A673 (cell line): ENCODE results near the gene ABCA12. TPM values are rescaled to one million over a fixed set of nuclear protein-coding genes. Genes with fewer than 3 reads are reported as not detected.
A peak's percentile ranks its signal among the peaks of the same experiment; 100 is the strongest.

Experiments
- BruUV-seq: library from RNA; stranded (reverse); fragments of 400-500 nt; replicated peaks from 2 replicates; lab custom pipeline; 2021; lab: Mats Ljungman, UMichigan
- CTCF ChIA-PET: fragments of 300-600 bp; sonication (Branson Sonifier 250); formaldehyde crosslinking; loops from one replicate; lab custom pipeline; 2022; ENCODE audit warnings: antibody characterized with exemption; lab: Charles Lee
- POLR2A ChIA-PET: fragments of 300-600 bp; sonication (Branson Sonifier 250); formaldehyde crosslinking; loops from one replicate; lab custom pipeline; 2022; ENCODE audit warnings: antibody characterized with exemption; ENCODE audit not compliant: low non-redundant PET; lab: Charles Lee
- DNase-seq: peaks from one replicate; pipeline ENCODE4 v3.0.0-alpha.2; 2015; ENCODE audit warnings: low spot score
- H3K27ac ChIP-seq: fragments of 200-600 bp; sonication (generic); 2 replicates; pipeline ENCODE4 v1.5.1; 2016; ENCODE audit warnings: mixed run types, low read depth, mild to moderate bottlenecking, mixed read lengths, antibody characterized with exemption, low read length; ENCODE audit not compliant: poor library complexity, severe bottlenecking
- H3K27me3 ChIP-seq: fragments of 200-600 bp; sonication (generic); replicated peaks from 2 replicates; pipeline ENCODE4 v1.6.1; 2017; ENCODE audit warnings: mixed run types, low read depth, mild to moderate bottlenecking, mixed read lengths, antibody characterized with exemption, low read length; ENCODE audit not compliant: insufficient read depth, poor library complexity
- H3K36me3 ChIP-seq: fragments of 200-600 bp; sonication (generic); 2 replicates; pipeline ENCODE4 v1.6.1; 2016; ENCODE audit warnings: mixed run types, mild to moderate bottlenecking, mixed read lengths, antibody characterized with exemption, low read length; ENCODE audit not compliant: insufficient read depth, poor library complexity, severe bottlenecking
- H3K4me1 ChIP-seq: fragments of 200-600 bp; sonication (generic); 2 replicates; pipeline ENCODE4 v1.6.1; 2017; ENCODE audit warnings: mixed run types, mild to moderate bottlenecking, mixed read lengths, antibody characterized with exemption, low read length; ENCODE audit not compliant: insufficient read depth, poor library complexity, severe bottlenecking
- H3K4me3 ChIP-seq: fragments of 200-600 bp; sonication (generic); 2 replicates; pipeline ENCODE4 v1.5.1; 2016; ENCODE audit warnings: low read depth, mixed run types, mild to moderate bottlenecking, mixed read lengths, low read length; ENCODE audit not compliant: poor library complexity, severe bottlenecking
- H3K9me3 ChIP-seq: fragments of 200-600 bp; sonication (generic); 2 replicates; pipeline ENCODE4 v1.6.1; 2016; ENCODE audit warnings: mixed run types, low read depth, mild to moderate bottlenecking, mixed read lengths, antibody characterized with exemption, low read length; ENCODE audit not compliant: poor library complexity, severe bottlenecking
- EZH2 ChIP-seq: fragments of 200-600 bp; sonication (generic); IDR thresholded peaks from 2 replicates; pipeline ENCODE4 v1.6.1; 2017; ENCODE audit warnings: borderline replicate concordance, low read depth, mild to moderate bottlenecking, mixed read lengths, antibody characterized with exemption, low read length; ENCODE audit not compliant: poor library complexity, severe bottlenecking
- intact Hi-C: fragments of 100-400 bp; cut with micrococcal nuclease; formaldehyde crosslinking; loops from one replicate; pipeline ENCODE4 v1.10.0; 2022; ENCODE audit not compliant: unreplicated experiment
- total RNA-seq: library from RNA; stranded (reverse); gene quantifications from 2 replicates; pipeline ENCODE4 v1.2.3, GENCODE V29; 2021
- TF ChIP-seq, protein P1 (sequence below): fragments of 300-800, 200-600 bp; sonication (generic); conservative IDR thresholded peaks from 2 replicates; pipeline ENCODE4 v1.5.1; 2017; ENCODE audit warnings: low read depth, mild to moderate bottlenecking, antibody characterized with exemption, low read length, moderate library complexity, mixed read lengths

ABCA12 gene
- total RNA-seq, 1 experiment from 2014 or later = not detected

DNA sequence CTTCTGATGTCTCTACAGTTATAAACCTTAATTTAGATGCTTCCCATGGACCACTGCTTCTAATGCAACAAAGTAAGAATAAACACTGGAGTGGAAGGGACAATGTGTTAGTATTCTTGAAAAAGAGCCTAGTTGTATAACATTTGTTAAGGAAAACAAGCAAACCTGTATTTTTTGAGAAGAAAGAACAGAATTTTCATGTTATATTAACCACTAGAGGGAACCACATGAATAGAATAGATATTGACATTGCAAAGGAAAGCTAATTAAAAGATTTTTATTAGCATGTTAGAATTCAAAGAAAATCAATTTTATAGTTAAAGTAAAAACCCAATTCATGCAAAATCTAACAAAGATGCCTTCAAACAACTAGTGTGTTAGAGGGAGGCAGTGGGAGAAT is 177.7 kb downstream of the ABCA12 start:
- POLR2A ChIA-PET = no interaction called here
- TF ChIP-seq, protein P1, sequence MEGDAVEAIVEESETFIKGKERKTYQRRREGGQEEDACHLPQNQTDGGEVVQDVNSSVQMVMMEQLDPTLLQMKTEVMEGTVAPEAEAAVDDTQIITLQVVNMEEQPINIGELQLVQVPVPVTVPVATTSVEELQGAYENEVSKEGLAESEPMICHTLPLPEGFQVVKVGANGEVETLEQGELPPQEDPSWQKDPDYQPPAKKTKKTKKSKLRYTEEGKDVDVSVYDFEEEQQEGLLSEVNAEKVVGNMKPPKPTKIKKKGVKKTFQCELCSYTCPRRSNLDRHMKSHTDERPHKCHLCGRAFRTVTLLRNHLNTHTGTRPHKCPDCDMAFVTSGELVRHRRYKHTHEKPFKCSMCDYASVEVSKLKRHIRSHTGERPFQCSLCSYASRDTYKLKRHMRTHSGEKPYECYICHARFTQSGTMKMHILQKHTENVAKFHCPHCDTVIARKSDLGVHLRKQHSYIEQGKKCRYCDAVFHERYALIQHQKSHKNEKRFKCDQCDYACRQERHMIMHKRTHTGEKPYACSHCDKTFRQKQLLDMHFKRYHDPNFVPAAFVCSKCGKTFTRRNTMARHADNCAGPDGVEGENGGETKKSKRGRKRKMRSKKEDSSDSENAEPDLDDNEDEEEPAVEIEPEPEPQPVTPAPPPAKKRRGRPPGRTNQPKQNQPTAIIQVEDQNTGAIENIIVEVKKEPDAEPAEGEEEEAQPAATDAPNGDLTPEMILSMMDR = peak; percentile 58; the same call in 1 of the 2 replicates
- TF ChIP-seq EZH2 = no peak
- Histone ChIP-seq H3K27ac (no peak overlapping the region), H3K36me3 (no peaks in the 10 kb centered on the region), H3K4me1 (no peaks in the 10 kb centered on the region), H3K4me3 (no peak overlapping the region), H3K9me3 (no peaks in the 10 kb centered on the region), H3K27me3 (no peaks in the 10 kb centered on the region)
- CTCF ChIA-PET = interaction anchor here (0.6 kb wide), 2 partner anchors 309 to 359 kb away, joined by 3 to 5 read pairs; no protein-coding TSS in a partner anchor
- BruUV-seq = no TSS peak
- DNase-seq = peak; percentile 20
- intact Hi-C loops = loop anchor here (2.0 kb wide), 1 partner anchor 308 kb away; no protein-coding TSS in a partner anchor

DNA sequence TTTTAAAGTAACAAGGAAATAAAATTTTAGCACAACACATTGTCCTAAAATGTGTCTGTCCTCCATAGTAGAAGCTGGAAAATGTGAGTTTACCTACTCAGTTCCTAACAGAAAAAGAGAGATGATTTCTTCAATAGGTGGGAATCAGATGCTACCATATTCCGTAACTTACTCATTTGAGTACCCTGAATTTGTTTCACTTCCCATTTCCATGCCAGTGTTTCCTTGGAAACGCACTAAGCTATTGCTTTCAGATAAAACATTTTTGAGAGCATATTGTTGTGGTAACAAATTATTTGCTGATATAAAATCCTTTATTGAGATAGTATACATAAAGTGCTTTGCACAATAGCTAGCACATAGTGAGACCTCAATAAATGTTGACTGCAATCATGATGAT is 191.5 kb downstream of the ABCA12 start:
- CTCF ChIA-PET = no interaction called here
- TF ChIP-seq, protein P1 = no peak
- no peak for TF ChIP-seq EZH2
- no peaks in the 10 kb centered on the region for H3K9me3 ChIP-seq
- no peaks in the 10 kb centered on the region for H3K4me1 ChIP-seq
- intact Hi-C loops = no loop called here
- POLR2A ChIA-PET = no interaction called here
- no peak for DNase-seq
- H3K4me3 ChIP-seq = no peak overlapping the region
- no peaks in the 10 kb centered on the region for H3K36me3 ChIP-seq
- no peak overlapping the region for H3K27ac ChIP-seq
- BruUV-seq = no TSS peak
- H3K27me3 ChIP-seq = no peaks in the 10 kb centered on the region

DNA sequence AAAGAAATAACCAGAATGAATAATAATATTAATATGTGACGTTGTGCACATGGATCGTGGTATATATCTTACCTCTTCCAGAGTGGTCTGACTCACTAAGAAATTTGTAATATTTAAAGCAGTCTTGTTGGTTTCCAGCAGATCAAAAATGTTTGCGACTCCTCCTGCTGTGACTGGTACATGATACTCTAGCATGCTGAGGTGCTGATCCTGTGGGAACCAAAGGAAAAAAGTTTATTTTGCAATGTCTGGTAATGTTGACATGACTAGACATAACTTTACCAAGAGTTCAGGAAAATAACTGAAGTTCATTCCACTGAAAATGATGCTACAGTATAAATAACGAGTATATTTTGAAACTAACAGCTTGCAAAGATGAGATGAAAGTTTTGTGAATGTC is 204.4 kb downstream of the ABCA12 start:
- intact Hi-C loops = no loop called here
- H3K4me3 ChIP-seq = no peak overlapping the region
- no peaks in the 10 kb centered on the region for H3K36me3 ChIP-seq
- no peak overlapping the region for H3K27ac ChIP-seq
- H3K9me3 ChIP-seq = no peaks in the 10 kb centered on the region
- ChIA-PET CTCF (no interaction called here), POLR2A (no interaction called here)
- no peaks in the 10 kb centered on the region for H3K4me1 ChIP-seq
- TF ChIP-seq, protein P1 = no peak
- no peak for TF ChIP-seq EZH2
- no peak for DNase-seq
- BruUV-seq = no TSS peak
- H3K27me3 ChIP-seq = no peaks in the 10 kb centered on the region
